ENCODE results near the gene RERE.
"Not testable (repeated sequence)": the region's sequence is repeated elsewhere in the genome, so short reads cannot be mapped to it uniquely, and the experiment has no call there.

The RERE gene

DNA sequence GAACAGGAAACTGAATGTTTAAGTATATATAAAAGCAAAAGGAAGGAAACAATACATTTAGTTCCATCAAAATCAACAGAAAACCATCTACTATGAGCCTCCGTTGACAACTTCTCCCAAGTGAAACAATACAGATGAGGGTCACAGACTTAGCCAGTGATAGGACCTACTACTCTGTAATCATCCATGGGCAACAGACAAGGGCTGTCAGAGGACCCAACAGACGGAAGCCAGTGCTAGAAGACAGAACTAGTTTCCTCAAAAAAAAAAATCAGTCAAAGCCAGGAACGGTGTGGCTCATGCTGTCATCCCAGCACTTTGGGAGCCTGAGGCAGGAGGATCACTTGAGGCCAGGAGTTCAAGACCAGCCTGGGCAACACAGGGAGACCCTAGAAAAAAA is 20.6 kb downstream of the RERE start:
- DNase-seq: no peak

DNA sequence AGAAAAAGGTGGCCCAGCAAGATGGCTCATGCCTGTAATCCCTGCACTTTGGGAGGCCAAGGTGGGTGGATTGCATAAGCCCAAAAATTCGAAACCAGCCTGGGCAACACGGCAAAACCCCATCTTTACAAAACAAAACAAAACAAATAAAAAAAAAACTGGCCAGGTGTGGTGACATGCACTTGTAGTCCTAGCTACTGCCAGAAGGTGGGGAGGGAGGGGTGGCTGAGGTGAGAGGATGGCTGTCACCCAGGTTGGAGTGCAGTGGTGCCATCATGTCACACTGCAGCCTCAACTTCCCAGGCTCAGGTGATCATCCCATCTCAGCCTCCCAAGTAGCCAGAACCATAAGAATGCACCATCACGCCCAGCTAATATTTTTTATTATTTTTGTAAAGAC is 22.8 kb downstream of the RERE start:
- no peak for DNase-seq

DNA sequence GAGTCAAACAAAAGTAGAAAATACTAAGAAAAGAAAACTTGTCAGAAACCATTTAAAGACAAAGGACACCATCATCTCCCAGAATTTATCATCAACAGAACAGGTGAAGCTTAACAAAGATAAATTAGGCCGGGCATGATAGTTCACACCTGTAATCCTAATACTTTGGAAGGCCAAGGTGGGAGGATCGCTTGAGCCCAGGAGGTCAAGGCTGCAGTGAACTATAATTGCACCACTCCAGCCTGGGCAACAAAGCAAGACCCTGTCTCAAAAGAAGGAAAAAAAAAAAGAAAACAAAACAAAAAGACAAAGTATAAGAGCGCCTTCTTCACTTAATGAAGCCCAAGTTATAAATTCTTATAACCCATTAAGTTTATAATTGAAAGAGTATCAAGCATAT is 25.6 kb downstream of the RERE start:
- no peak for DNase-seq

DNA sequence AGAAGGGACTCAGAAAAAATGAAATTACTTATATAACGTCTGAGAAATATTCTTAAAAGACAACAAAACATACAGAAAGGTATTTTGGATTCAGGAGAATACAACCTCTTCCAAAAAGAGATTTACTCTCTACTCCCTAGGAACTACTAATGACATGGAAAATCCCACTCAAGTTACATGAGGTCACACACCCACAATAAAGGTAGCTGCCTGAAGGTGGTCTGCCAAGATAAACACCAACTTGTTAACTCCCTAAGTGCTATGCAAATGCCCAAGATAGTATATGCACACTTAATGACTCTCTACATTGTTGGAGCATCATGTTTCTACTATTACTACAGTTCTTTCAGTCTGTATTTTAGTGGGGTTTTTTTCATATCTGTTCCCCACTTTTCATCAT is 26.5 kb downstream of the RERE start:
- DNase-seq: no peak

DNA sequence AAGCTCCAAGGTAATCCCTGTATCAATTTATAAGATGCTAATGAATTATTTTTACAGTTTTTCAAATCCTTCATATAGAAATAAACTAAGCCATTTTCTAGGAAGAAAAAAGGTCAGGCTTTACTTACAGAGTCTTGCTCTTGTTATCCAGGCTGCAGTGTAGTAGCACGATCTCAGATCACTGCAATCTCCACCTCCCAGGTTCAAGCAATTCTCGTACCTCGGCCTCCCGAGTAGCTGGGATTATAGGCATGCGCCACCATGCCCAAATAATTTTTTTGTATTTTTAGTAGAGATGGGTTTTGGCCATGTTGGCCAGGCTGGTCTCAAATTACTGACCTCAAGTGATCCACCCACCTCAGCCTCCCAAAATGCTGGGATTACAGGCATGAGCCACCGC is 27.0 kb downstream of the RERE start:
- no peak for DNase-seq

DNA sequence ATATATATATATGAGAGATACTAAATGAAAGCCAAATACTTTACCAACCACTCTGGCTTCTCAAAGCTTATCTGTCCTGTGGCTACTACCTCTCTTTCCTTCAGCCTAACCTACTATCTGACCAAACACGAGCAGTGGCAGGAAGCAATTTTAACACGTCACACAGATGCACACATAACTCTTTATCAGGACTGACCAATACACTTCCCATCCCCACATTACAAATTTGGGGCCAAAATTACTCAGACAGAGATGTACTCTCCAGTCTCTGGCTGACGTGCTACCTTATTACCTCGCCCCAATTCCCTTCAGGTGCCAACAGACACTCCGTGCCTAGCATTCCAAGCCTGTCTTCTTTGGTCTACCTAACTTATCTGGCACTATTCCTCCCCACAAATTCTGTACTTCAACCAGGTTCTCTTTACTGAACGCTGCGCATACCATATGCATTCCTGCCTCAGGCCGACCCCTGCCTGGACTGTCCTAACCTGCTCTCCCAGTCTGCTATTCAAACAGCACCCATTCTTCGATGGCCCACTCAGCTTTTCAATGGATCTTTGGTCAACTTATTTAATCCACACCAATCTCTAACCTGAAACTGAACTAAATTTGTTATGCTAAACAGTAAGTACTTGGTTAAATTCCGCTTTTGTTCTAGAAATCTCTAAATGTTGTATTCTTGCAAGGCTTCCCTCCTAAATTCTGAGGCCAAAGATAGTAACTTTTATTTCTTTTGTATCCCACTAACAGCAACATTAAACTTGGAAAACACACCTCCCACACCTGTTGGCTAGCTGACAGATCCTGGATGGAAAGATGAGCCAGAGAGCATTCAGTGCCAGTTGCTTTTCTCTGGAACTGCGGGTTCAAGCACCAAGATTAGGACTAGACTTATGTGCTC is 27.9 kb downstream of the RERE start:
- DNase-seq: no peak

DNA sequence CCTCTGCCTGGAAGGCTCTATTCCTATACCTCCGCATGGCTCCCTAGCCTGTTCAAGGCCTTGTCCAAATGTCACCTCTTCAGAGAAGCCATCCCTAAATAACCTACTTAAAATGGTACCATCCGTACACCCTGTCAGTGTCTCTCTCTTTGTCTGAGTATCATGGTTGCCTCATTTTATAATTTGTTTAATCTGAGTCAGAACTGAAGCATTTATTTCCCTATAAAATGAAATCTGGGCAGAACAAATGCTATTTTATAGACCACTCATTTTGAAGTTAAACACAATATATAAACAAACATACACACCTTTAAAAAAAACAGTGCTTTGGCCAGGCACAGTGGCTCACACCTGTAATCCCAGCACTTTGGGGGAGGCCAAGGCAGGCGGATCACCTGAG is 30.2 kb downstream of the RERE start:
- no peak for DNase-seq

DNA sequence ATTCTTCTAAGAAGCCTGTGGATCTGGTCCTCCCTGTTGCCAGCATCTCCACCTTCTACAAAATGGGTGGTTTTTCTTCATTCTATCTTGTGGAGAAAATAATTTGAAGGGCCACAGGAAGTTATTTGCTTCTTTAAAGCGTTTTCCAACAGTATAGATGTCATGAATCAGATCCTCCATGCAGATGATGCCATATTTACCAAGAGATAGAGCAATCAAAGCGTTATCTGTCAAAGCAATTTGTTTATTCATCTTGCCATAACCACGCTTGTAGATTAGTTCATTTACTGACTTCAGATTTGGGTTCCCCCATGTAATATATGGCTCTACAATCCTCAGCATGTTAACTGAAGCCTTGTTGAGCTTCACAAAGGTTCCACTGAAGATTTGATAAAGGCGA is 31.2 kb downstream of the RERE start:
- not testable (repeated sequence) for DNase-seq

DNA sequence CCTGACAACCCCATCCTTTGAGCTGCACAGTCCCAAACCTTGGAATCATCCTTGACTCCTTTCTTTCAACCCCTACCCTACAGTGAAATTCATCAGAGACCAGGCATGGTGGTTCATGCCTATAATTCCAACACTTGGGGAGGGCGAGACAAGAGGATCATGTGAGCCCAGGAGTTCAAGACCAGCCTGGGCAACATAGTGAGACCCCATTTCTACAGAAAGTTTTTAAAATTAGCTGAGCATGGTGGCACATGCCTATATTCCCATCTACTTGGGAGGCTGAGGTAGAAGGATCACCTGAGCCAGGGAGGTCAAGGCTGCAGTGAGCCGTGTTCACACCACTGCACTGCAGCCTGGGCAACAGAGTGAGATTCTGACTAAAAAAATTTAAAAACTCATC is 34.5 kb downstream of the RERE start:
- no peak for DNase-seq

DNA sequence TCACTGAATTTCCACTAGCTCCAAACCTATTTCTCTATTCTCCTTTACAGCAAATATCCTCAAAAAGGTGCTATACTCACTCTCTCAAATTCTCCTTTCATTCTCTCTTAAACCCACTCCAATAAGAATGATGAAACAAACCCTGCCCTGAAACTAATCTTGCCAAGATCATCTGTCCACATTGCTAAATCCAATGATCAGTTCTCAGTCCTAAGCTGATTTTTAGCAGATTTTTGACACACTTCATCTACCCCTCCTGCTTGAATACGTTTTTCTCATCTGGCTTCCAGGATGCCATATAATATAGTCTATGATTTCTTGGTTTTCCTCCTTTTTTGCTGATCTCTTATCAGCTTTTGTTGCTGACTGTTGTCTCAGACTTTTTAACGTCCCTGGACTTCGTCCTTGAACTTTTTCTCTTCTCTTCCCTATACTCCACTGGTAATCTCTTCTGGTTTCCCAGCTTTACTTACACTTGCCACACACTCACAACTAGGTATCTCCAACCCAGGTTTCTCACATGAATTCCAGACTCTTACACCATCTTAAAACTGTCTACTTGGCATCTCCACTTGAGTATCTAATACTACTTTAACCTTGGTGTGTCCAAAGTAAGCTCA is 35.3 kb downstream of the RERE start:
- no peak for DNase-seq

DNA sequence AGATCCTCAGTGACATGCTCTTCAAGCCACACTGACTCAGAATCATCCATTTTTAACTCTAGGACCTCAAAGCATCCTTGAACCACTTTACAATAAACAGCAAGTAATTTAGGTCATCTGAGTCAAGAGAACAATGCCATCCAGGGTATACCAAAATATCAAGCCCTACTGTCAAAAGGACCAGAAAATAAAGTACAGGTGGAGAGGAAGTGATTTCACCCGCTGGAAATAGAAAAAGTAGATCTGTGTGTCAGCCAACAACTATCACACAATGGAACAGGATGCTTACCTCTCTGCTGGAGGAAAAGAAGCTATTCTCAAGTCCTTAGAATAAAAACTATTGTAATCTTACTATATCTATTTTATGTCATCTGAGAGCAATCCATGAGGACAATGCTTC is 37.0 kb downstream of the RERE start:
- DNase-seq: no peak

DNA sequence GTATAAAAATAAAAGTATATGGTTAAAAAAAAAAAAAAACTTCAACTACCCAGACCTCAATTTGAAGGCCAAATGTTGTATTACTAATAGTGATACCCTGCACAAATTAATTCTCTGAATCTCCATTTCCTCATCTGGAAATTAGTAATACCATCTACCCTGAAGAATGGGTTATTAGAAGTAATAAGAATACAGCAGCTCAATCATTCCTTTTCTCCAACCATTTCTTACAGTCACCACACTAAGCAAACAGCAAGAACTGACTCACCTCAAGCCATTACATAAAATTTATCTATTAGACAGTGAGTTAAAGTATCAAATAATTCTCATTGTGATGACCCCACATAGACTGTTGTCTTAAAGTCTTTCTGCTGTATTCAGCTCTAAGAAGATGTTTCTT is 39.6 kb downstream of the RERE start:
- no peak for DNase-seq

DNA sequence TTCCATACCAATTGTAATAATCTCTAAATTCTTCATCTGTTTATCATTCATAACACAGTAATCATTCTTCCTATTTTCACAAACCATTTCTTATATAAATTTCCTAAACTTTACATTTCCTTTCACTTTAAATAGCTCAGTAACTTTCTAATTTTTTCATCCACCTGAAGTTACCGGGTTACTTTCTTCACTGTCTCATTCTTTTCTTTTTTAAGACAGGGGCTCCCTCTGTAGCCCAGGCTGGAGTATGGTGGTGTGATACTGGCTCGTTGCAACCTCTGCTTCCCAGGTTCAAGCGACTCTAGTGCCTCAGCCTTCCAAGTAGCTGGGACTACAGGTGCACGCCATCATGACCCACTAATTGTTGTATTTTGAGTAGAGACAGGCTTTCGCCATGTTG is 41.3 kb downstream of the RERE start:
- DNase-seq: no peak

DNA sequence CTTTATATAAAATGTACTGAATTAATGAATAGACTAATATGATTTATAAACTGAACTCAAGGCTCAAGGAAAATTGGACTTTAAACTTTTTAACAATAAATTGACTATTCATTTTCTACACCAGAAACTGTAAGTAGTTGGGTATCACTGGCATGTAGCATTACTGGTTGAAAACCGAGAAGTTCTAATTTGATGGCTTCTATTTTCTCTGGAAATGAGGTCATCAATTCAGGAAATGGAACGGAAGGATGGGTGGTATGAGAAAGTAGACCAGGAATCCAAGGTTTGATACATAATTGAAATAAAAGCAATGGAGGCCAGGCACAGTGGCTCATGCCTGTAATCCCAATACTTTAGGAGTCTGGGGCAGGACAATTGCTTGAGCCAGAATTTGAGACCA is 50.4 kb downstream of the RERE start:
- no peak for DNase-seq

DNA sequence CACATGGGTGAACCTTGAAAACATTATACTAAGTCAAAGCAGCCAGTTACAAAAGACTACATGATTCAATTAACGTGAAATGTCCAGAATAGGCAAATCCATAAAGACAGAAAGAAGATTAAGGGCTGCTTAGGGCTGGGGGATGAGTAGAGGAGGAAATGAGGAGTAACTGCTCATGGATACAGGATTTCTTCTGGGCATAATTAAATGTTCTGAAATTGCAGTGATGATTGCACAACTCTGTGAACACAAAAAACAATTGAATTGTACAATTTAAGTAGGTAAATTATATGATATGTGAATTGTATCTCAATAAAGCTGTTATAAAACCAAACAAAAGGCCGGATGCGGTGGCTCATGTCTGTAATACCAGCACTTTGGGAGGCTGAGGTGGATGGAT is 52.2 kb downstream of the RERE start:
- DNase-seq: no peak

DNA sequence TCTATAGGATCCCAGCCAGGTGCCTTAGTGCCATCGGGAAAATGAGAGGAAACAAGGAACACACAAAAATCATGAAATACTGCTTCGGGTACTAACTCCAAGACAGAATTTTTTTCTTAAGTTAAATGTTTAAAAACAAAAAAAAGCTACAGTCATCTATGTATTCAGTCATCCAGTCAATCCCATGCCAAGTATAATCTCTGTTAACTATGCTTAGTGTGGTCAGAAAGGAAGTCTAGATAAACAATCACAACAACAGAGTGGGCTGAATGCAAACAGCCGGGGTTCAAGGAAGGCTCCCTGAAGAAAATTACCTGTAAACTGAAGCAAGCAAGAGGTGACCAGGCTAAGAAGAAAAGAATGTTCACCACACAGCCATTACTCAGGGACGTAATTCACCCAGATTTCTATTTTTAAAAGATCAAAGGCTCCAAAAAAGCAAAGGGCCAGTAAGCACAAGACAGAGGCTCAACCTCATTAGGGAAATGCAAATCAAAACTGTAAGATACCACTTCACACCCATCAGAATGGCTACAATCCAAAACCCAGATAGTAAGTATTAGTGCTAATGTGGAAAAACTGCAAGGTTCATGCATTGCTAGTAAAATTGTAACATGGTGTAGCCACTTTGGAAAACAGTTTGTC is 53.0 kb downstream of the RERE start:
- DNase-seq: no peak

DNA sequence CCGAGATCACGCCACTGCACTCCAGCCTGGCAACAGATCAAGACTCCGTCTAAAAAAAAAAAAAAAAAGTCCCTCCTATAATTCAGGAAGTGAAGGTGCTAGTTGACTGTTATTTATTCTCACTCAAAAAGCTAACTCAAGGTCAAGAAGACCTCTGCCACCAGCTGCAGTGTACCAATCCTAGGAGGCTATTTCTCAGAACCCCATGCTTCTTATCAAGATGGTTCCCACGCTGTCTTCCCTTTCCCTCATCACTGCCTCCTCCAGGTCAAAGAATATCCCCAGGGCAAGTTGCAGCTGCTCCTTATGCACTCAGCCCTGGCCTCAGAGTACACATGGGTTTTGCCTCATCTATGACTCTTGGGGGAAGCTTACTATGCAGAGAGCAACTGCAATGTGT is 53.6 kb downstream of the RERE start:
- DNase-seq: no peak

DNA sequence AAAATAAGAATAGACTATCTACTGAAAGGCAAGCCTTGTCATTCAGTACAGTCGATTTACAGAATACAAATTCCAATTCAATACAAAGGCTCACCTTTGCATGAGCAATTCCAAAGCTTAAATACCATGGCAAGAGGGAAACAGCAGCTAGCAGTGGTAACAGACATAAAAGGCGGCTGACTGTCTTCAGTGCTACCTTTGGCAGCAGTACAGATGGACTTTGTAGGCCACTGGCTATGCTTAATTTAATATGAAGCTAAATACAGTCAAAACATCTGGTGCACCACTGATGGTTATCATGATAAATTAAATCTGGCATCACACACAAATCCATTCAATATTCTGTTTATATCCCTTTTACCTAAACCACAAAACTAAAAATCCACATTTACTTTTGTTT is 62.4 kb downstream of the RERE start:
- DNase-seq: no peak

DNA sequence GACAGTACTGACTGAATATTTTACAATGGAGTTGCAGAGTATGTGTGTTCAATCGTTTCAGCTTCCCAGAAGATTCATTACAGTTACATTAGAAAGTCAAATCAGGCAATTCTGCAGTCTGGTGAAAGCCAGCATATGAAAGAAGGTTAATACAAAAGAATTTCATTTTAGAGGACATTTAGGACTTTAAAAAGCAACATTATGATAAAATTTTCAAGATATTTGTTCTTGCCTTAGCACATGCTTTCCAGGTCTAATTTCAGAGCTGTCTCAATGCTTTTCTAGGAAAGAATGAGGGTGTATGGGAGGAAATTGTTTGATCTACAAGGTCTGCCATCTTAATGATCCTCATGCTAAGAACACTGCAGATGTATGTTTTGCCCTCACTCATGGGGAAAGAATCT is 63.2 kb downstream of the RERE start:
- DNase-seq: no peak

DNA sequence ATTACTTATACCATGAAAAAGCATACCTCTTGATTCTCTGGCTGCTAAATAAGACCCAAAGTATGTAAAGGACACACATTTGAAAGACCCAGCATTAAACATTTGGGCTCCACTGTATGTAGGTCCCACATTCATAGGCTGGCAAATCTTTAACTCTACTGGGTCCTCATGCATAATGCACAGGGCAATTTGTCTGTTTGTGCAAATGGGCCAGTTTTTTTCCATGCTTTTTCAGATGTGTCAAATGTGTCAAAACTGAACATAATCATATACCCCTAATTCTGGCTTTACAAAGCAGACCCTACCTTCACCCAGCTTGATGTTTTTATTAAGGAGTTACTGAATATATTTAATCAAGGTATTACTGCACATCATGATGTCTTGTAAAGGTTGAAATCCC is 63.7 kb downstream of the RERE start:
- no peak for DNase-seq

DNA sequence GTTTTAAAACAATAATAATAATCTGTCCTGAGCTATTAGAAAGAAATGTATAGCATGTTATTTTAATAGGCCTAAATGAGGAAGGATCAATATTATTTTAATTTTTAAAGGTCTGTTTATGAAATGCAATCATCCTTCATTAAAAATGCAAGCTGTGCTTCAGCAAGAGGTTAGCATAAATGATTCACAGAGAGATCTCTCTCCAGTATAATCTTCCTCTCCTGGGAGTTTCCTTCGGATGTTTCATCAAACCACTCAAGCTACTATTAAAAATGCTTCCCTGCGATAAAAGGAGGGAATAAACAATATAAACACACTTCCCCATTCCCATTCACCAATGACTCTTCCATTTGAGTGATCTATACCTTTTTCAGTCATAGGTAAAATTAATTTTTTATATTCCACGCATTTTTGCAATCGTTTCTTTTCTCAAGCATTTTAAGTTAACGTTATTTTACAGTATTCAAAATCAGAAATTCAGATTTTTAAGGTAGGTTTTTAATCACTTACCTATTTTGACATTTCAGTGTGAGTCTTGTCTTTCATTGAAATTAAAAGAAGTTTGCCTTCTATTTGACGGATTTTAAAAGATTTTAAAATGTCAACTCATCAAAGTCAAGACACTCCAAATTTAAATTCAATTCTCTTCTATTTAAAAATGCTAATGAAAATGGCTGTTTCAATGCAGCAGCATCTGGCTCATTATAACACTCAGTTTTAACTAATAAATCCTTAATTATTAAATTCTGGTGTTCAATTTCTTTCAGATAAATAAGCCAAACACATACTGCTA is 64.3 kb downstream of the RERE start:
- DNase-seq: no peak

DNA sequence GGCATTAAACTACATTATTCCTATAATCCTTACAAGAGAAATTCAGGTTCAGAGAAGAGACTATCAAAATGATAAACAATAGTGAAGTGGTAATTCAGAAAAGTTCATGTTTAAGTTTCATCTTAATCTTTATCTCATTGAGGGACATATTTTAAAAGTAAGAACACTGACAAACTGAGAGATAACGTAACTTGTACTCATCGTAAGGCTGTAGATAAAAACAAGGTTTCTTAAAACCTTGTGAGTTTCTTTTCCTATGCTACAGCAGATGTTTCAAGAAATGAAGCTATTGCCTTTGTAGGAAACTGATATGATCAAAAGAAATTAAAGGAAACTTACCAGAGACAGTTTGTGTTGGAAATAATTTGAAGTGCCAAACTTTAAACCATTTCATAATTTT is 65.0 kb downstream of the RERE start:
- DNase-seq: no peak

DNA sequence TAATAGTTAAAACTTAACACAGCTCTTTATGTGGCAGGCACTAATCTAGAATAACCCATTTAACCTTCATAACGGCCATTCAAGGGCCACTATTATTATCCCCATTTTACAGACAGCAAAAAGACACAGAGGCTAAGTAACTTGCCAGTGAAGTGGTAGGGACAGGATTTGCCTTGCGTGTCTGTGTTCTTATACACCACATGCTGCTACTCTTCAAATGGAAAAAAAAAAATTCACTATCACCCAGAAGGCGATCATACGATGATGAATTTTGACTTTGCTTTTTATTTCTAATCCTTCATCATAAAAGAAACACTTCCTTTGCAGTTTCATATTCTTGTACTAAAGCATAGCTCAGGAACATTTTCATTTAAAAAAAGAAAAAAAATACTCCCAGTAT is 65.5 kb downstream of the RERE start:
- no peak for DNase-seq

All from stimulated activated CD4-positive, alpha-beta T cell treated with anti-CD3 and anti-CD28 coated beads, Interleukin-2, amount 100 ng/mL, for 48 hours (primary cell).